ENCODE data around the gene ANKDD1B. TPM values are rescaled to one million over a fixed set of nuclear protein-coding genes. Genes with fewer than 3 reads are reported as not detected.

ANKDD1B gene
- total and polyA plus RNA-seq, 2 of the 13 experiments (the other 11 are each of a cell fraction or from before 2014, with no cell fraction given) = 0.12 to 0.27 TPM

DNA sequence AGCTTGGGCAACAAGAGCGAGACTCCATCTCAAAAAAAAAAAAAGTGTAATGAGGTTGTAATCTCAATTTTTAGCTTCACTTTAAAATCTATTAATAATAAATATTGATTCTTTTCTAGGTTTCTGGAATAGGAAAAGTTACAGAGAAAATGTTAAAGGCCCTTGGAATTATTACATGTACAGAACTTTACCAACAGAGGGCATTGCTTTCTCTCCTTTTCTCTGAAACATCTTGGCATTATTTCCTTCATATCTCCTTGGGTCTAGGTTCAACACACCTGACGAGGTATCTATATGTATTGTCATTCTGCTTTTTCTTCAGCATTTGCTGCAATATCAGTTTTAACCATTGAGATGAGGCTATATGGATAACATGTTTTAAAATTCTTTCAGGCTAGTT lies 26.6 kb upstream of the ANKDD1B start:
- Histone ChIP-seq H3K9me3 (ENCODE audit: low read length) (no peaks in the 10 kb centered on the region), H3K4me2 (ENCODE audit: low read depth, low read length) (no peak overlapping the region), H2AFZ (ENCODE audit: low read length) (no peak overlapping the region), H3K4me1 (ENCODE audit: insufficient read depth, low read length) (no peaks in the 10 kb centered on the region), H4K20me1 (ENCODE audit: insufficient read depth, low read length) (no peaks in the 10 kb centered on the region), H3K27me3 (ENCODE audit: control insufficient read depth in 1 of 2, insufficient read depth in 2 of 2, low read length in 2 of 2) (no peaks in the 10 kb centered on the region), H3K27ac (ENCODE audit: extremely low read length, insufficient read depth, low read length) (no peak overlapping the region), H3K9ac (ENCODE audit: insufficient read depth, low read depth, low read length) (no peak overlapping the region), H3K36me3 (replicated peaks in 1 of 2; ENCODE audit: control insufficient read depth in 1 of 2, insufficient read depth in 2 of 2, low read length in 2 of 2) (peaks cover 1 to 3% of the 10 kb centered on the region in 2 experiments; a peak in 1 of 5 replicates), H3K79me2 (ENCODE audit: insufficient read depth, low read length) (no peaks in the 10 kb centered on the region), H3K4me3 (replicated peaks in 1 of 3; ENCODE audit: insufficient read depth in 1 of 3, low read depth in 2 of 3, low read length in 3 of 3) (no peak overlapping the region)
- TF ChIP-seq ZNF746 (CRISPR knock-in tag; IDR thresholded peaks at IDR 0.05) (no peak), STAG1 (CRISPR knock-in tag; IDR thresholded peaks at IDR 0.05) (peak; percentile 27; the same call in 1 of the 2 replicates), ZNF33B (CRISPR knock-in tag; IDR thresholded peaks at IDR 0.05) (no peak), GATAD1 (CRISPR knock-in tag; IDR thresholded peaks at IDR 0.05) (no peak), ZNF20 (CRISPR knock-in tag; IDR thresholded peaks at IDR 0.05) (no peak), ZNF816 (CRISPR knock-in tag; IDR thresholded peaks at IDR 0.05; ENCODE audit: borderline replicate concordance) (no peak), NKX3-1 (CRISPR knock-in tag; IDR thresholded peaks at IDR 0.05) (no peak)
- TF ChIP-seq, protein P1, sequence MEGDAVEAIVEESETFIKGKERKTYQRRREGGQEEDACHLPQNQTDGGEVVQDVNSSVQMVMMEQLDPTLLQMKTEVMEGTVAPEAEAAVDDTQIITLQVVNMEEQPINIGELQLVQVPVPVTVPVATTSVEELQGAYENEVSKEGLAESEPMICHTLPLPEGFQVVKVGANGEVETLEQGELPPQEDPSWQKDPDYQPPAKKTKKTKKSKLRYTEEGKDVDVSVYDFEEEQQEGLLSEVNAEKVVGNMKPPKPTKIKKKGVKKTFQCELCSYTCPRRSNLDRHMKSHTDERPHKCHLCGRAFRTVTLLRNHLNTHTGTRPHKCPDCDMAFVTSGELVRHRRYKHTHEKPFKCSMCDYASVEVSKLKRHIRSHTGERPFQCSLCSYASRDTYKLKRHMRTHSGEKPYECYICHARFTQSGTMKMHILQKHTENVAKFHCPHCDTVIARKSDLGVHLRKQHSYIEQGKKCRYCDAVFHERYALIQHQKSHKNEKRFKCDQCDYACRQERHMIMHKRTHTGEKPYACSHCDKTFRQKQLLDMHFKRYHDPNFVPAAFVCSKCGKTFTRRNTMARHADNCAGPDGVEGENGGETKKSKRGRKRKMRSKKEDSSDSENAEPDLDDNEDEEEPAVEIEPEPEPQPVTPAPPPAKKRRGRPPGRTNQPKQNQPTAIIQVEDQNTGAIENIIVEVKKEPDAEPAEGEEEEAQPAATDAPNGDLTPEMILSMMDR (CRISPR knock-in tag; IDR thresholded peaks at IDR 0.05) = 0 out of 2 replicates have a peak, but pooled peaks have one; percentile 11
- DNase-seq (ENCODE audit: low spot score) = no peak
- no peak for ATAC-seq
- BruUV-seq (replicated peaks) = no TSS peak
- WGBS (ENCODE audit: low lambda C conversion rate) = 92% methylated on average over 2 of the region's 2 CpGs
- in situ Hi-C loops (cut with HindIII; ENCODE audit: extremely low pct_ligation_motif_present, low pct_unique_long_range_greater_than_20kb) = no loop called here
- POLR2A ChIA-PET = no interaction called here
- no peak for FAIRE-seq
- intact Hi-C loops (cut with micrococcal nuclease; ENCODE audit: unreplicated experiment) = loop anchor here (1.0 kb wide), 1 partner anchor 97 kb away; no protein-coding TSS in a partner anchor
- CTCF ChIA-PET (ENCODE audit: low intra/inter-chr PET ratio, low total read pairs) = no interaction called here

DNA sequence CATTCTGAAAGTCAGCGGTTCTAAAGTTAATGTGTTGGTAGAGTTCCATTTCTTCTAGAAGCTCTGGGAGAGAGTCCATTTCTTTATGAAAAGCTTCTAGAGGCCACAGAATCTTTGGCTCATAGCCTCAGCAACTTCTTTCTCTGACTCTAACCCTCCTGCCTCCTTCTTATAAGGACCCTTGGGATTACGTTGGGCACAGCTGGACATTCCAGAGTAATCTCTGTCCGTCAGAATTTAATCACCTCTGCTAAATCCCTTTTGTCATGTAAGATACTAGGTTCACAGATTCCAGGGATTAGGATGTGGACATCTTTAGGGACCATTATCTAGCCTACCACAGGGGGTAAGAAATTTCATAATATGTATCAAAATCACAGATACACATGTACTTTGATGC lies 22.6 kb upstream of the ANKDD1B start:
- Histone ChIP-seq H3K4me3 (replicated peaks in 1 of 3; ENCODE audit: insufficient read depth in 1 of 3, low read depth in 2 of 3, low read length in 3 of 3) (no peak overlapping the region), H3K9me3 (ENCODE audit: low read length) (no peaks in the 10 kb centered on the region), H3K9ac (ENCODE audit: insufficient read depth, low read depth, low read length) (no peak overlapping the region), H2AFZ (ENCODE audit: low read length) (no peak overlapping the region), H3K79me2 (ENCODE audit: insufficient read depth, low read length) (no peaks in the 10 kb centered on the region), H3K27ac (ENCODE audit: extremely low read length, insufficient read depth, low read length) (no peak overlapping the region), H4K20me1 (ENCODE audit: insufficient read depth, low read length) (no peaks in the 10 kb centered on the region), H3K36me3 (replicated peaks in 1 of 2; ENCODE audit: control insufficient read depth in 1 of 2, insufficient read depth in 2 of 2, low read length in 2 of 2) (peaks cover 0 to 3% of the 10 kb centered on the region in 2 experiments; a peak in 1 of 5 replicates), H3K4me2 (ENCODE audit: low read depth, low read length) (no peak overlapping the region), H3K27me3 (ENCODE audit: control insufficient read depth in 1 of 2, insufficient read depth in 2 of 2, low read length in 2 of 2) (no peaks in the 10 kb centered on the region), H3K4me1 (ENCODE audit: insufficient read depth, low read length) (no peaks in the 10 kb centered on the region)
- no peak for FAIRE-seq
- ChIA-PET POLR2A (no interaction called here), CTCF (ENCODE audit: low intra/inter-chr PET ratio, low total read pairs) (no interaction called here)
- WGBS (ENCODE audit: low lambda C conversion rate) = 96% methylated on average over 3 of the region's 3 CpGs
- no peak for DNase-seq (ENCODE audit: low spot score)
- TF ChIP-seq STAG1 (CRISPR knock-in tag; IDR thresholded peaks at IDR 0.05) (no peak), ZNF629 (CRISPR knock-in tag; conservative IDR thresholded peaks at IDR 0.05) (no peak), SALL1 (CRISPR knock-in tag; IDR thresholded peaks at IDR 0.05) (no peak), ZMYM4 (CRISPR knock-in tag; IDR thresholded peaks at IDR 0.05) (no peak)
- no peak for ATAC-seq
- in situ Hi-C loops (cut with HindIII; ENCODE audit: extremely low pct_ligation_motif_present, low pct_unique_long_range_greater_than_20kb) = no loop called here
- no TSS peak for BruUV-seq (replicated peaks)
- intact Hi-C loops (cut with micrococcal nuclease; ENCODE audit: unreplicated experiment) = no loop called here
